ENCODE data around the gene BMP8B. TPM values are rescaled to one million over a fixed set of nuclear protein-coding genes. Genes with fewer than 3 reads are reported as not detected.

BMP8B gene
- total RNA-seq, 4 donors from 2014 or later: 0.18 to 0.83 (median 0.55) TPM

DNA sequence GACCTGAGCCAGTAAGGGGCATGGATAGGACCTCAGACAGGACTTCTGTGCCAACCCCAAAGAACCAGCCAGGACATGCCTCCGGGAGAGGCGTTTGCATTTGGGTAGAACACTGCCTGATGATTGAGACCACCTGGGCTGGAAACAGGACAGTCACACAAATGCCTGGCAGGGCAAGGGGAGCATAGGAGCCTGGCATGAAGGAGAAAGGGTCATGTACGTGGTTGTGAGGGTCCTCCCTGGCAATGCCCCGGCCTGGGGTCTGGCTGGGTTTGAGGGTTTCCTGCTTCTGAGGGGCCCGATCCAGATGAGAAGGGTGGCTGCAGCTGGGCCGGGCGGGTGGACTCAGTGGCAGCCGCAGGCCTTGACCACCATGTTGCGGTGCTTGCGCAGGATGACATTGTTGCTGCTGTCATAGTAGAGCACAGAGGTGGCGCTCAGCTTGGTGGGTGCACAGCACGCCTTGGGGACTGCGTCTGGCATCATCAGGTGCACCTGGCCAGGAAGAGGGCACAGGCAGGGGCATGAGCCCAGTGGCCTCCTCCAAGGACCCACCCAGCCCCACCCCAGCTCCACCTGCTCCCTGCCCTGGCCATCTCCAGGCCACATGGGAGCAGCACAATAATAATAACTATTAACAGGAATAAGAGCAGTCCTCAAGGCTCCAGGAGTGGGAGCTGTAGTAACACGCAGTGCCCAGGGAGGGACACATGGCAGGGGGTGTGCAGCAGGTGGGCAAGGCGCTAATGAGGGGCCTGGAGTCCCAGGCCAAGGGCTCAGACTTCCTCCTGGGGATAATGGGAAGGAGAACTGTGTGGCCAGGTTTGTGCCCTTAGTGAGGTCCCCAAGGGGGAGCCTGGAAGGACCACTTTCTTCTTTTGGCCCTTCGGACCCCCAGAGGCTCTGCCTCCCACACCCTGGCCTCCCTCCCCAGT lies 28.3 kb downstream of the BMP8B start:
- TF ChIP-seq POLR2A (IDR thresholded peaks at IDR 0.05): no peak
- H3K27ac ChIP-seq: no peak overlapping the region
- no peaks in the 10 kb centered on the region for H3K27me3 ChIP-seq
- DNase-seq: no peak
- H3K4me3 ChIP-seq: no peak overlapping the region
- no peaks in the 10 kb centered on the region for H3K4me1 ChIP-seq
- H3K36me3 ChIP-seq: peaks cover 0 to 55% (median 0%) of the 10 kb centered on the region in 3 donors
- WGBS, 2 donors: 82 to 93% methylated on average over 11 to 12 of the region's 16 CpGs
- H3K9me3 ChIP-seq: no peaks in the 10 kb centered on the region
- intact Hi-C loops (cut with DNase I): no loop called here

GRCh38 chr1:39759436-39759726 lies 29.3 kb downstream of the BMP8B start:
- Histone ChIP-seq H3K27ac (no peak overlapping the region), H3K27me3 (no peaks in the 10 kb centered on the region), H3K36me3 (peaks cover 0 to 65% (median 0%) of the 10 kb centered on the region in 3 donors), H3K9me3 (no peaks in the 10 kb centered on the region), H3K4me1 (peaks cover 0 to 3% (median 0%) of the 10 kb centered on the region in 3 donors), H3K4me3 (no peak overlapping the region)
- no peak for DNase-seq
- no peak for TF ChIP-seq POLR2A (IDR thresholded peaks at IDR 0.05)
- TF ChIP-seq, protein P1, sequence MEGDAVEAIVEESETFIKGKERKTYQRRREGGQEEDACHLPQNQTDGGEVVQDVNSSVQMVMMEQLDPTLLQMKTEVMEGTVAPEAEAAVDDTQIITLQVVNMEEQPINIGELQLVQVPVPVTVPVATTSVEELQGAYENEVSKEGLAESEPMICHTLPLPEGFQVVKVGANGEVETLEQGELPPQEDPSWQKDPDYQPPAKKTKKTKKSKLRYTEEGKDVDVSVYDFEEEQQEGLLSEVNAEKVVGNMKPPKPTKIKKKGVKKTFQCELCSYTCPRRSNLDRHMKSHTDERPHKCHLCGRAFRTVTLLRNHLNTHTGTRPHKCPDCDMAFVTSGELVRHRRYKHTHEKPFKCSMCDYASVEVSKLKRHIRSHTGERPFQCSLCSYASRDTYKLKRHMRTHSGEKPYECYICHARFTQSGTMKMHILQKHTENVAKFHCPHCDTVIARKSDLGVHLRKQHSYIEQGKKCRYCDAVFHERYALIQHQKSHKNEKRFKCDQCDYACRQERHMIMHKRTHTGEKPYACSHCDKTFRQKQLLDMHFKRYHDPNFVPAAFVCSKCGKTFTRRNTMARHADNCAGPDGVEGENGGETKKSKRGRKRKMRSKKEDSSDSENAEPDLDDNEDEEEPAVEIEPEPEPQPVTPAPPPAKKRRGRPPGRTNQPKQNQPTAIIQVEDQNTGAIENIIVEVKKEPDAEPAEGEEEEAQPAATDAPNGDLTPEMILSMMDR (IDR thresholded peaks at IDR 0.05): no peak
- intact Hi-C loops (cut with DNase I): no loop called here

GRCh38 chr1:39758556-39759435 lies 29.9 kb downstream of the BMP8B start:
- H3K27ac ChIP-seq: no peak overlapping the region
- WGBS, 2 donors: 87 to 97% methylated on average over 5 to 9 of the region's 16 CpGs
- intact Hi-C loops (cut with DNase I): no loop called here
- TF ChIP-seq, protein P1 (IDR thresholded peaks at IDR 0.05): no peak
- TF ChIP-seq POLR2A (IDR thresholded peaks at IDR 0.05): no peak
- no peaks in the 10 kb centered on the region for H3K27me3 ChIP-seq
- no peak for DNase-seq
- H3K4me3 ChIP-seq: no peak overlapping the region
- H3K9me3 ChIP-seq: no peaks in the 10 kb centered on the region
- H3K36me3 ChIP-seq: peaks cover 0 to 70% (median 3%) of the 10 kb centered on the region in 3 donors
- H3K4me1 ChIP-seq: peaks cover 0 to 8% (median 0%) of the 10 kb centered on the region in 3 donors

DNA sequence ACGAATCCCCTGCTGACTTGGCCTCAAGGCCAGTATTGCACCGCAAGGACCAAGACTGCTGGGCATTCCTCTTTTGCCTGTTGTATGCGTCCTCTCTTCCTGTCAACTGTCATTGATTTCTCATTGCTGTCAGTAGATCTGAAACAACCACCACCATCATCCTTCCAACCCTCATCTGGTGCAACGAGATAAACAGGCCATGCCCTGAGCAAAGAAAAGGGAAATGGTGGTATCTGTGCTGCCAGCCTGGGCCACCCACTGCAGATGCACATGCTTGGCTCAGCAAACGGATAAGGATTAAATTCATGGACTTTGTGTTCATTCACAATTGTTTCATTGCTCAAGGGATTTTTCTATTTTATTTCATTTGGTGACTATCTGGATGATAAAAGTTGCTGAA lies 31.2 kb downstream of the BMP8B start:
- TF ChIP-seq, protein P1 (IDR thresholded peaks at IDR 0.05): no peak
- no peak for TF ChIP-seq POLR2A (IDR thresholded peaks at IDR 0.05)
- Histone ChIP-seq H3K4me1 (peaks cover 0 to 18% (median 5%) of the 10 kb centered on the region in 3 donors), H3K9me3 (no peaks in the 10 kb centered on the region), H3K4me3 (no peak overlapping the region), H3K36me3 (peaks cover 8 to 83% (median 15%) of the 10 kb centered on the region in 3 donors), H3K27ac (no peak overlapping the region), H3K27me3 (no peaks in the 10 kb centered on the region)
- intact Hi-C loops (cut with DNase I): no loop called here
- no peak for DNase-seq
- WGBS, 2 donors: 84 to 86% methylated on average over 5 of the region's 5 CpGs

DNA sequence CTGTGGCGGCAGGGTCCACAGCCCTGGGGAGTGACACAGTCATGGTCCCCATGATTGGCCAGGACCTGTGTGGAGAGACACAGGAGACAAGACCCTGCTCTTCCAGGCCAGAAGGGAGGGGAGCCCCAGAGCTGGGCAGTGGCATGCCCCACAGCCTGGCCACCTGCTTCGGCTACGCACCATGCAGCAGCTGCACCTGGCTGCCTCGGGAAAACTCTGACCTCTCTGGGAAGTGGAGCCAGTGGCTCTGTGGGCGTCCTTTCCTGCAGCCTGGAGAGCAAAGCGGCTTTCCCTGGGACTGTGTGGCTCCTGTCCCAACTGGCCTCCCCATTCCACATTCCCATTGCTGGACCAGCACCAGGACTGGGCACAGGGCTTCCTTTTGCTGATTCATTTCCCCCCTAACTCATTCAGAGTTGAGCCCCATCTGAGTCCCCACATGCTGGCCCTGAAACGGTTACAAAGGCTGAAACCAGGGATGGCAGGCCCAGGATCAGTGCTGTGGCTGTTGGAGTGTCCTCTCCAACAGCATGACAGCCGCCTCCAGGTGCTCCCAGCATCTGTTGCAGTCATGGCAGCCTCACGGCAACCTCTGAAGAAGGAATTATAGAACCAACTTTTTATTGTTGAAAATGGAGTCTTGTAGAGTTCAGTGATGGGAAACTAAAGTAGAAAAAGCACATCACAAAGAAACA lies 32.6 kb downstream of the BMP8B start:
- no peak overlapping the region for H3K27ac ChIP-seq
- no peaks in the 10 kb centered on the region for H3K27me3 ChIP-seq
- peaks cover 8 to 97% (median 29%) of the 10 kb centered on the region in 3 donors for H3K36me3 ChIP-seq
- peaks cover 0 to 18% (median 5%) of the 10 kb centered on the region in 3 donors for H3K4me1 ChIP-seq
- TF ChIP-seq POLR2A (IDR thresholded peaks at IDR 0.05): no peak
- TF ChIP-seq, protein P1 (IDR thresholded peaks at IDR 0.05): no peak
- H3K9me3 ChIP-seq: no peaks in the 10 kb centered on the region
- no peak for DNase-seq
- 100% methylated on average over 3 of the region's 9 CpGs; no CpG with 5 or more reads in 1 of the 2 donors for WGBS, 2 donors
- no peak overlapping the region for H3K4me3 ChIP-seq
- intact Hi-C loops (cut with DNase I): no loop called here
